Activated naive CD8-positive, alpha-beta T cell treated with anti-CD3 and anti-CD28 coated beads, Interleukin-2, amount 50 U/mL, for 24 hours (primary cell): ENCODE measurements around the gene FXYD3.

Experiments used
- ATAC-seq: fragments of 150-1000 bp; cut with Tn5 transposase; one replicate; pipeline ENCODE4 v1.10.0; 2021
- DNase-seq: peaks from one replicate; pipeline ENCODE4 v3.0.0; 2021
- H3K27ac Mint-ChIP-seq: one replicate; pipeline ENCODE4 v1.8.0; 2021; ENCODE audit warnings: mild to moderate bottlenecking, mixed read lengths
- H3K27me3 Mint-ChIP-seq: one replicate; pipeline ENCODE4 v1.8.0; 2021; ENCODE audit warnings: mixed read lengths
- H3K36me3 Mint-ChIP-seq: one replicate; pipeline ENCODE4 v1.8.0; 2021; ENCODE audit warnings: low read depth, mixed read lengths
- H3K4me1 Mint-ChIP-seq: one replicate; pipeline ENCODE4 v1.8.0; 2021; ENCODE audit warnings: mixed read lengths
- H3K4me3 Mint-ChIP-seq: one replicate; pipeline ENCODE4 v1.8.0; 2021; ENCODE audit warnings: mild to moderate bottlenecking, moderate library complexity, mixed read lengths
- H3K9me3 Mint-ChIP-seq: one replicate; pipeline ENCODE4 v1.8.0; 2021; ENCODE audit warnings: mixed read lengths

FXYD3 gene

GRCh38 chr19:35107545-35107944 lies 8.1 kb upstream of the FXYD3 start:
- no peaks in the 10 kb centered on the region for H3K9me3 Mint-ChIP-seq
- H3K36me3 Mint-ChIP-seq: no peaks in the 10 kb centered on the region
- DNase-seq (peak; percentile 23), ATAC-seq (peak; percentile 39)
- no peak overlapping the region for H3K27ac Mint-ChIP-seq
- H3K4me1 Mint-ChIP-seq: peaks cover 12% of the 10 kb centered on the region
- no peak overlapping the region for H3K4me3 Mint-ChIP-seq
- H3K27me3 Mint-ChIP-seq: peaks cover 3% of the 10 kb centered on the region

GRCh38 chr19:35108730-35109129 lies 6.9 kb upstream of the FXYD3 start:
- DNase-seq (no peak), ATAC-seq (no peak)
- Mint-ChIP-seq H3K4me3 (no peak overlapping the region), H3K27ac (no peak overlapping the region), H3K36me3 (no peaks in the 10 kb centered on the region), H3K27me3 (peaks cover 3% of the 10 kb centered on the region), H3K4me1 (peaks cover 12% of the 10 kb centered on the region), H3K9me3 (no peaks in the 10 kb centered on the region)

GRCh38 chr19:35109395-35110112 lies 6.1 kb upstream of the FXYD3 start:
- peaks cover 14% of the 10 kb centered on the region for H3K4me1 Mint-ChIP-seq
- DNase-seq (no peak), ATAC-seq (no peak)
- no peaks in the 10 kb centered on the region for H3K36me3 Mint-ChIP-seq
- no peaks in the 10 kb centered on the region for H3K9me3 Mint-ChIP-seq
- peaks cover 5% of the 10 kb centered on the region for H3K27me3 Mint-ChIP-seq
- H3K4me3 Mint-ChIP-seq: no peak overlapping the region
- H3K27ac Mint-ChIP-seq: no peak overlapping the region

- H3K27me3 Mint-ChIP-seq: peaks cover 5% of the 10 kb centered on the region
- DNase-seq: no peak
Measured at GRCh38 chr19:35110974-35111373, 4.6 kb upstream of the FXYD3 start.

GRCh38 chr19:35112995-35113688 lies 2.5 kb upstream of the FXYD3 start:
- no peak for DNase-seq
- Mint-ChIP-seq H3K36me3 (no peaks in the 10 kb centered on the region), H3K27me3 (peaks cover 5% of the 10 kb centered on the region), H3K4me3 (no peak overlapping the region), H3K9me3 (no peaks in the 10 kb centered on the region), H3K4me1 (peaks cover 5% of the 10 kb centered on the region), H3K27ac (no peak overlapping the region)
- ATAC-seq: no peak

More at GRCh38 chr19:35110974-35111373, 4.6 kb upstream of the FXYD3 start:
- H3K4me1 Mint-ChIP-seq: peaks cover 17% of the 10 kb centered on the region
- no peak overlapping the region for H3K27ac Mint-ChIP-seq
- H3K4me3 Mint-ChIP-seq: no peak overlapping the region
- ATAC-seq: no peak
- no peaks in the 10 kb centered on the region for H3K9me3 Mint-ChIP-seq
- H3K36me3 Mint-ChIP-seq: no peaks in the 10 kb centered on the region

- Mint-ChIP-seq H3K4me3 (peak overlapping the region; percentile 38), H3K27ac (no peak overlapping the region), H3K27me3 (peaks cover 5% of the 10 kb centered on the region), H3K36me3 (no peaks in the 10 kb centered on the region), H3K4me1 (peaks cover 5% of the 10 kb centered on the region), H3K9me3 (no peaks in the 10 kb centered on the region)
- DNase-seq (peak; percentile 81), ATAC-seq (peak; percentile 75)
Measured at GRCh38 chr19:35114353-35115176, 1.1 kb upstream of the FXYD3 start.

- Mint-ChIP-seq H3K4me3 (no peak overlapping the region), H3K27me3 (peaks cover 2% of the 10 kb centered on the region), H3K9me3 (no peaks in the 10 kb centered on the region), H3K27ac (no peak overlapping the region), H3K4me1 (peaks cover 5% of the 10 kb centered on the region), H3K36me3 (no peaks in the 10 kb centered on the region)
- ATAC-seq (no peak), DNase-seq (no peak)
Measured at GRCh38 chr19:35116072-35116801, 614 bp downstream of the FXYD3 start.

GRCh38 chr19:35117116-35117515 lies 1.5 kb downstream of the FXYD3 start:
- no peaks in the 10 kb centered on the region for H3K9me3 Mint-ChIP-seq
- no peak for DNase-seq
- H3K27ac Mint-ChIP-seq: no peak overlapping the region
- peaks cover 2% of the 10 kb centered on the region for H3K27me3 Mint-ChIP-seq
- no peak for ATAC-seq
- no peak overlapping the region for H3K4me3 Mint-ChIP-seq
- H3K4me1 Mint-ChIP-seq: peaks cover 5% of the 10 kb centered on the region
- no peaks in the 10 kb centered on the region for H3K36me3 Mint-ChIP-seq

- Mint-ChIP-seq H3K4me1 (peaks cover 5% of the 10 kb centered on the region), H3K9me3 (no peaks in the 10 kb centered on the region), H3K4me3 (no peak overlapping the region), H3K27ac (no peak overlapping the region), H3K36me3 (no peaks in the 10 kb centered on the region), H3K27me3 (peaks cover 2% of the 10 kb centered on the region)
- ATAC-seq (no peak), DNase-seq (no peak)
Measured at GRCh38 chr19:35117799-35118198, 2.2 kb downstream of the FXYD3 start.

GRCh38 chr19:35118268-35119020 lies 2.8 kb downstream of the FXYD3 start:
- no peak overlapping the region for H3K4me3 Mint-ChIP-seq
- peaks cover 2% of the 10 kb centered on the region for H3K27me3 Mint-ChIP-seq
- no peak for ATAC-seq
- H3K36me3 Mint-ChIP-seq: no peaks in the 10 kb centered on the region
- H3K9me3 Mint-ChIP-seq: no peaks in the 10 kb centered on the region
- no peak for DNase-seq
- H3K4me1 Mint-ChIP-seq: peaks cover 5% of the 10 kb centered on the region
- H3K27ac Mint-ChIP-seq: no peak overlapping the region

- no peak overlapping the region for H3K27ac Mint-ChIP-seq
Measured at GRCh38 chr19:35119091-35119490, 3.5 kb downstream of the FXYD3 start.

GRCh38 chr19:35119578-35120155 lies 4.0 kb downstream of the FXYD3 start:
- Mint-ChIP-seq H3K36me3 (no peaks in the 10 kb centered on the region), H3K27ac (no peak overlapping the region)

More at GRCh38 chr19:35119091-35119490, 3.5 kb downstream of the FXYD3 start:
- H3K4me3 Mint-ChIP-seq: no peak overlapping the region
- no peaks in the 10 kb centered on the region for H3K27me3 Mint-ChIP-seq
- ATAC-seq: no peak
- no peaks in the 10 kb centered on the region for H3K9me3 Mint-ChIP-seq
- no peaks in the 10 kb centered on the region for H3K36me3 Mint-ChIP-seq
- DNase-seq: no peak
- peaks cover 9% of the 10 kb centered on the region for H3K4me1 Mint-ChIP-seq

GRCh38 chr19:35120492-35120891 lies 4.9 kb downstream of the FXYD3 start:
- Mint-ChIP-seq H3K4me3 (no peak overlapping the region), H3K27me3 (no peaks in the 10 kb centered on the region), H3K36me3 (no peaks in the 10 kb centered on the region), H3K9me3 (no peaks in the 10 kb centered on the region), H3K4me1 (peaks cover 12% of the 10 kb centered on the region), H3K27ac (no peak overlapping the region)
- DNase-seq (no peak), ATAC-seq (no peak)

More at GRCh38 chr19:35119578-35120155, 4.0 kb downstream of the FXYD3 start:
- H3K4me1 Mint-ChIP-seq: peaks cover 12% of the 10 kb centered on the region
- no peak for DNase-seq
- no peaks in the 10 kb centered on the region for H3K27me3 Mint-ChIP-seq
- ATAC-seq: no peak
- H3K4me3 Mint-ChIP-seq: no peak overlapping the region
- H3K9me3 Mint-ChIP-seq: no peaks in the 10 kb centered on the region
